KMS-11 (cell line): ENCODE data around the gene VLDLR.

Experiments
- H2AFZ ChIP-seq: fragments of 200-600 bp; sonication (generic); 2 replicates; pipeline ENCODE4 v1.6.1; 2016; ENCODE audit warnings: antibody characterized with exemption, mixed run types, low read depth
- H3K27ac ChIP-seq: fragments of 200-600 bp; sonication (generic); 2 replicates; pipeline ENCODE4 v1.6.1; 2016; ENCODE audit warnings: mild to moderate bottlenecking, mixed run types
- H3K27me3 ChIP-seq: fragments of 200-600 bp; sonication (generic); 2 replicates; pipeline ENCODE4 v1.6.1; 2017; ENCODE audit warnings: mild to moderate bottlenecking, low read depth, mixed run types, moderate library complexity; ENCODE audit not compliant: insufficient read depth
- H3K36me3 ChIP-seq: fragments of 200-600 bp; sonication (generic); 2 replicates; pipeline ENCODE4 v1.6.1; 2017; ENCODE audit warnings: mild to moderate bottlenecking, mixed run types; ENCODE audit not compliant: insufficient read depth
- H3K4me1 ChIP-seq: fragments of 200-600 bp; sonication (generic); 2 replicates; pipeline ENCODE4 v1.6.1; 2016; ENCODE audit warnings: mild to moderate bottlenecking, low read depth, mixed run types; ENCODE audit not compliant: poor library complexity, severe bottlenecking
- H3K4me2 ChIP-seq: fragments of 200-600 bp; sonication (generic); 2 replicates; pipeline ENCODE4 v1.7.0; 2016; ENCODE audit warnings: mild to moderate bottlenecking, mixed run types
- H3K4me3 ChIP-seq: fragments of 200-600 bp; sonication (generic); IDR thresholded peaks from 2 replicates; pipeline ENCODE4 v1.6.1; 2017; ENCODE audit warnings: low read depth, low read length, mixed read lengths; ENCODE audit not compliant: insufficient read depth
- H3K79me2 ChIP-seq: fragments of 200-600 bp; sonication (generic); 2 replicates; pipeline ENCODE4 v1.6.1; 2016; ENCODE audit warnings: low read depth, mixed run types; ENCODE audit not compliant: insufficient read depth
- H3K9ac ChIP-seq: fragments of 200-600 bp; sonication (generic); 2 replicates; pipeline ENCODE4 v1.6.1; 2016; ENCODE audit warnings: mild to moderate bottlenecking, mixed run types
- H4K20me1 ChIP-seq: fragments of 200-600 bp; sonication (generic); 2 replicates; pipeline ENCODE4 v1.6.1; 2016; ENCODE audit warnings: mild to moderate bottlenecking, mixed run types; ENCODE audit not compliant: insufficient read depth
- CTCF ChIP-seq: fragments of 200-600 bp; sonication (generic); conservative IDR thresholded peaks from 2 replicates; pipeline ENCODE4 v1.6.1; 2017; ENCODE audit warnings: low read depth, mild to moderate bottlenecking, antibody characterized with exemption, low read length, moderate library complexity, mixed read lengths

The VLDLR gene

GRCh38 chr9:2630158-2630557, 8.6 kb downstream of the VLDLR start:
- H3K9ac ChIP-seq: no peak overlapping the region
- no peak overlapping the region for H3K27ac ChIP-seq
- no peaks in the 10 kb centered on the region for H3K79me2 ChIP-seq
- no peaks in the 10 kb centered on the region for H3K27me3 ChIP-seq
- H3K4me2 ChIP-seq: no peak overlapping the region
- H3K4me1 ChIP-seq: no peaks in the 10 kb centered on the region
- no peak overlapping the region for H2AFZ ChIP-seq
- TF ChIP-seq CTCF: no peak
- no peak overlapping the region for H3K4me3 ChIP-seq
- no peaks in the 10 kb centered on the region for H3K36me3 ChIP-seq
- no peaks in the 10 kb centered on the region for H4K20me1 ChIP-seq

- no peak overlapping the region for H3K4me2 ChIP-seq
- H3K79me2 ChIP-seq: no peaks in the 10 kb centered on the region
- H3K27me3 ChIP-seq: no peaks in the 10 kb centered on the region
- no peak overlapping the region for H3K4me3 ChIP-seq
- H3K36me3 ChIP-seq: no peaks in the 10 kb centered on the region
- H3K27ac ChIP-seq: no peak overlapping the region
- H3K4me1 ChIP-seq: no peaks in the 10 kb centered on the region
- no peaks in the 10 kb centered on the region for H4K20me1 ChIP-seq
- H2AFZ ChIP-seq: no peak overlapping the region
- no peak for TF ChIP-seq CTCF
- no peak overlapping the region for H3K9ac ChIP-seq
These were observed 9.7 kb downstream of the VLDLR start for GRCh38 chr9:2631263-2631662.

- no peaks in the 10 kb centered on the region for H4K20me1 ChIP-seq
These were observed 12.6 kb downstream of the VLDLR start for GRCh38 chr9:2634153-2634552.

GRCh38 chr9:2634818-2635217, 13.2 kb downstream of the VLDLR start:
- Histone ChIP-seq H3K4me3 (no peak overlapping the region), H3K9ac (no peak overlapping the region), H3K79me2 (no peaks in the 10 kb centered on the region), H3K4me2 (no peak overlapping the region), H3K4me1 (no peaks in the 10 kb centered on the region), H3K27me3 (no peaks in the 10 kb centered on the region), H3K36me3 (no peaks in the 10 kb centered on the region), H3K27ac (no peak overlapping the region), H4K20me1 (no peaks in the 10 kb centered on the region), H2AFZ (no peak overlapping the region)
- TF ChIP-seq CTCF: no peak

More at GRCh38 chr9:2634153-2634552, 12.6 kb downstream of the VLDLR start:
- Histone ChIP-seq H3K4me1 (no peaks in the 10 kb centered on the region), H3K4me2 (no peak overlapping the region), H3K36me3 (no peaks in the 10 kb centered on the region), H3K27me3 (no peaks in the 10 kb centered on the region), H3K27ac (no peak overlapping the region), H3K4me3 (no peak overlapping the region), H3K9ac (no peak overlapping the region), H3K79me2 (no peaks in the 10 kb centered on the region), H2AFZ (no peak overlapping the region)
- TF ChIP-seq CTCF: no peak
